M059J (cell line): Measurements from ENCODE around the gene RAD51B. TPM values are rescaled to one million over a fixed set of nuclear protein-coding genes. Genes with fewer than 3 reads are reported as not detected.

Experiments
- DNase-seq: peaks from one replicate; pipeline ENCODE4 v3.0.0-alpha.2; 2012; ENCODE audit warnings: low read depth
- total RNA-seq: library from RNA; depleted of rRNA; stranded (reverse); fragments of >200 nt; shearing (Covaris generic); gene quantifications from 2 replicates; pipeline ENCODE4 v1.2.3, GENCODE V29; 2014

Gene RAD51B
- total RNA-seq, 1 experiment from 2014 or later: 19.0 TPM

DNA sequence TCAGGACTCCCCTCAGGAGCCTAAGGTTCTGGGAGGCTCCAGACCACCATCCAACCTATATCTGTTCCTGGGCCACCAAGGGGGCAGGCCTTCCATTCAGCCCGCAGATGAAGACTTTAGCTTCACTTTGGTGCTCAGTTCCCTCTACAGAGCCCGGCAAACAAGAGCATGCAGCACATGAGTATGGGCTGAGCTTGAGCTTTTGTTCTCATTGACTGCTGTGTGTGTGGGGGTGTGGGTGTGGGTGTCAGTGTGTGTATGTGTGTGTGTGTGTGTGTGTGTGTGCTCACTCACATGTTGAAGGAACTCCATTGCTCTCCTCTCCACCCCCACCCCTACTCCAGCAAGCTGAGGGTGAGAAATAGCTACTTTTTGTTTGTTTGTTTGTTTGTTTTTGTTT lies 754.1 kb downstream of the RAD51B start:
- no peak for DNase-seq

GRCh38 chr14:68574461-68574860 lies 754.9 kb downstream of the RAD51B start:
- DNase-seq: peak; percentile 19

DNA sequence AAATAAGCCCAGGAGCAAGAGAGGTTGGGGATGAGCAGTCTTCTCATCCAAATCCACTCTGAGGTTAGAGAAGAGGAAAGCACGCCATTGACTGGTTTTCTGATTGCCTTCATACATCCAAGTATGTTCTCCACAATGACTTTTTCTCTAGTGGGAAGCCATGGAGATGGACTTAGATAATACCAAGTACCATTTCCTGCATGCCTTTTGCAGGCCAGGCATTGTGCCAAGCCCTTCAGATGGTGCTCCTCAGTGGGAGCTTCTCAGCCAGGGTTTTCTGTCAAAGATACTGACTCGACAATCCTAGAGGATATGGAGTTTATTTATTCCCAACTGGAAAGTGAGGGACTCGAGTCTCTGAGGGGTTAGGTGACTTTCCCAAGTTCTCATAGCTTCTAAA lies 755.3 kb downstream of the RAD51B start:
- peak; percentile 77 for DNase-seq

- DNase-seq: no peak
Observed at GRCh38 chr14:68575426-68575825, 755.8 kb downstream of the RAD51B start.

GRCh38 chr14:68576031-68576430 lies 756.5 kb downstream of the RAD51B start:
- peak; percentile 71 for DNase-seq

- DNase-seq: peak; percentile 98
Observed at GRCh38 chr14:68576496-68577244, 757.1 kb downstream of the RAD51B start.

GRCh38 chr14:68577802-68578541 lies 758.4 kb downstream of the RAD51B start:
- DNase-seq: peak; percentile 98

DNA sequence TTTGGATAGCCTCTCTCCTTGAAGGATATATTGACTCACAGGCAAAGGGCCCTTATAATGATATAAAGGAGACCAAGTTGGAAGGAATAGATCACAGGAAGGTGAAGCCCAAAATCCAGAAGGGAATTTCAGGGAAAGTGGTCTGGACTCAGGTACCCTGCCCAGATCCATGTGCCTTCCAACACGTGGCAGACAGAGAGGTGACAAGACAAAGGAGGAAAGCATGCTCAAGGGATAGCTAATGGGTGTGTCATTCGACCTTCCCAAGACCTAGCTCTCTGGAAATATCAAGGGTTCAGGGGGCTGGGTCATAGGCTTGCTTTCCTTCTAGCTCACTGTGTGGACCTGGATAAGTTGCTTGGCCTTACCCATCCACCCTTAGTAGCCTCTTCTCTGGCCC lies 759.0 kb downstream of the RAD51B start:
- DNase-seq: peak; percentile 46

DNA sequence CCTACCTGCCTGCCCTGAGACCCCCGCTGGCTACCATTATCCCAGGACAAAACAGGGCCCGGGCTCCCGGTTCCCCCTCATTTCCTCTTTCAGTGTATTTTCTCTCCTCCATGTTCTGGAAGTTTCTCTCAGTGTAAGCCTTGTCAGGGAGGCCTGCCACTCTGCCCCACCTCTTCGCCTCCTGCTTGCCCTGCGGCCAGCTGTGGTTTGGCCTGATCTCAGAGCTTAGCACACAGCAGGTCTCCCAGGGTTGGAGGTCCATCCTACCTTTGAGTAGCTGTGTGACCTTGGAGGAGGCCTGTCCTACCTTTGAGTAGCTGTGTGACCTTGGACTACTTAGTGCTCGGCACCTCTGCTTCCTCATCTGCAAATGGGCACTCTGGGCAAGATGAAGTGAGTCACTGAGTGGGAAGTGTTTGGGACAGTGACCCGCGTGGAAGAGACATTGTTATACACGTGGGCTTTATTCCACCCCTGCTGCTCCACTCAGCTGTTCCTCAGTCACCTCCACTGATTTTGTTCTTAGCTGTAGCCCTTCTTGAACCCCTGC lies 760.6 kb downstream of the RAD51B start:
- peak; percentile 25 for DNase-seq

- DNase-seq: no peak
Observed at GRCh38 chr14:68580671-68581070, 761.1 kb downstream of the RAD51B start.

- DNase-seq: no peak
Observed at GRCh38 chr14:68583548-68584280, 764.1 kb downstream of the RAD51B start.

DNA sequence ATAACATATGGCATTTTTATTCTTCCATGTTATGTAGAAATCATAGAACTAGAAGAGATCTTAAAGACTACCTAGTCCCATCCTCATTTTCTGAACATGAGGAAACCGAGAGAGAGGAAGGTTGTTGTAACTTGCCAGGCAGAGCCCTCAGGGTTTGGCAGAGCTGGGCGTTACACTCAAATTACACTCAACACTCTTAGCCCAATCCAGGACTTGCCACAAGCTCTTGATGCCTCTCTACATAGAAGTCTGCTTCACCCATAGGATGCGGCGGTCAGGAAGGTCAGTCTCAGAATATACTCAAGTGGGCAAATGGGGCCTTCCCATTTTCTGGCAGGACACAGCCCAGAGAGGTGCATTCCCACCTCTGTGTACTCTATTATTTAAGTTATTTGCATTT lies 765.2 kb downstream of the RAD51B start:
- DNase-seq: no peak

DNA sequence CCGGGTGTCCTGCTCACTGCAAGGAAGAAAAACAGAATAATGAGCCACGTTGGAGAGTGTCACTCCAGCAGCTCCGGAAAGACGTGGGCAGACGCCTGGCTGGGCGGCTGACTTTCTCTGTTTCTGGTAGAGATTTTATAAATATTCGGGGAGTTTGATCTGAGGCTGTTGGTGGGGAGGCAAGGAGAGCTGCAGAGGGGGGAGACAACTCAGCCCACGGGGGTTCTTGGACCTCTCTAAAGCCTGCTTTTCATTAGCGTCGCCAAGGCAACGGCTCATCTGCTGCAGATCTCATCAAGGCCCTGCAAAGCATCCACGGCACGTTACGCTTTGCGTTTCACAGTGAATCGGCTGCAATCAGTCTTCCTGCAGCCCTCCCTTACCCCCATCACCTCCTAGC lies 766.1 kb downstream of the RAD51B start:
- no peak for DNase-seq

GRCh38 chr14:68586896-68587751 lies 767.5 kb downstream of the RAD51B start:
- DNase-seq: no peak

DNA sequence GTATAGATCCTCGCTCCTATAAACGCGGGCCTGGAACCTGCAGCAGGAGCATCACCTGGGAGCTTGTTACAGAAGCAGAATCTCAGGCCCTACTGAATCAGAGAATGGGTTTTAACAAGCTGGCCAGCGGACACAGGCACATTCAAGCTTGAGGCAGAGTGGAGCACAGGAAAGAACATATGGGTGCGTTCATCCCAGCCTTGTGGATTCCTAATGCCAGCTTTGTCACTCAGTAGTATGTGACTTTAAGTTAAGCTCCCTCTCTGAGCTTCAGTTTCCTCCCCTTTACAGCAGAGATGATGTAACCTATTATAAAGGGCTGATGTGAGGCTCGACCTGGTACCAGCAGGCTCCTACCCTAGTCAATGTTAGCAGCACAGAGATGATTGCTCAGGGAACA lies 768.4 kb downstream of the RAD51B start:
- no peak for DNase-seq

DNA sequence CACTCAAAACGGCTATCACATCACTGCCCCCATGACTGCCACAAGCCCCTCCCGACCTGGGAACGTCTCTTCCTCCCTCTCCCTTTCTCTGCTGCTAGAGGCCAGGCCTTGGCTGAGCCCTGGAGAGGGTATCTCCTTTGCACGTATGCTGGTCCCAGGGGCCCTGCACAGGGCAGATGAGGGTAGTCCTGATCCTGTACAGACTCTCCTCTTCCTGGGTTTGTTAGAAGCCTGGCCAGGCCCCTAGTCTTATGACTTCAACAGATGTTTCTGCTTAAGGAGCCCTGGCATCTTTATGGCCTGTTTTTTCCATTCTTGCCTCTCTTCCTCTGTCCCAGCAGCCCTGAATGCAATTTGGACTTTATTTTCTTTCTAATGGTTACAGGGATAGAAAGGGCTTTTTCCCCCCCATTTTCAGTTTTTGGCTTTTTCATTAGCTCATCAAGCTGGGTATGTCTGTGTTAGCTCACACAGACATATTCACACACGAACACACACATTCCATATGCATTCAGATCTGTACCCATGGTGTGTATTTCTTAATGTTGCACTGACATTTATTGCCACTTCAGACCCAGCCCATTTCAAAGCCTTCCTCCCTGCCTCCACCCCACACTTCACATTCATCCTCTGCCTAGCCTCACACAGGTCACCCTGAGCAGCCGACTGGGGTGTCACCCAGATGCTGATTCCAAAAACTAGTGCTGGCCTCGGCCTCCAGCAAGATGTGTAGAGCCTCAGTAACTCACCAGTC lies 770.0 kb downstream of the RAD51B start:
- DNase-seq: no peak

- no peak for DNase-seq
Observed at GRCh38 chr14:68590201-68590522, 770.6 kb downstream of the RAD51B start.

- DNase-seq: no peak
Observed at GRCh38 chr14:68591786-68592185, 772.2 kb downstream of the RAD51B start.

DNA sequence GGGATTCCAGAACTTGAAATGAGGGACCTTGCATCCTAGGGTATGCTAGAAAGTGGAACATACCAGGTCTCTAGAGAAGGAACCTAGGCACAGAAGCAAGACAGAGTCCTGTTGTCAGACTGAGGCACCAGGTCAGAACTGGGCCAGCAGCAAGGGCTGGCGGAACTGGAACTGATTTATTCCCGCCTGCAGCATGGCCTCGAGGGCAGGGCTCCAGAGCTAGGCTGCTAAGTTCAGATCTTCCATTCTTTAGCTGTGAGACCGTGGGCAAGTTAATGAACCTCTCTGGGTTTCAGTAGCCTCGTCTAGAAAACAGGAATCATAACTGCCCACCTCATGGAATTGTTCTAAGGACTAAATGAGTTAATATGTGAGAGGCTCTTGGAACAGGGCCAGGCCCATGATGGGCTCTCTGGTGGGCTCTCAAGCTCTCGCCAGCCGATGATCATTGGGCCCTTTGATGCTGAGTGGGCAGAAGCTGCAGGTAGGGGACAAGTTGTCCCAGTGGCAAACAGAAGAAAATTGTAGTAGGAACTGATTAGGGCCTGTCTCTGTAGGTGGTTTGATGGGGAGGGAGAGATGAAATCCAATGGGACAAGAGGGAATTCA lies 773.5 kb downstream of the RAD51B start:
- no peak for DNase-seq

DNA sequence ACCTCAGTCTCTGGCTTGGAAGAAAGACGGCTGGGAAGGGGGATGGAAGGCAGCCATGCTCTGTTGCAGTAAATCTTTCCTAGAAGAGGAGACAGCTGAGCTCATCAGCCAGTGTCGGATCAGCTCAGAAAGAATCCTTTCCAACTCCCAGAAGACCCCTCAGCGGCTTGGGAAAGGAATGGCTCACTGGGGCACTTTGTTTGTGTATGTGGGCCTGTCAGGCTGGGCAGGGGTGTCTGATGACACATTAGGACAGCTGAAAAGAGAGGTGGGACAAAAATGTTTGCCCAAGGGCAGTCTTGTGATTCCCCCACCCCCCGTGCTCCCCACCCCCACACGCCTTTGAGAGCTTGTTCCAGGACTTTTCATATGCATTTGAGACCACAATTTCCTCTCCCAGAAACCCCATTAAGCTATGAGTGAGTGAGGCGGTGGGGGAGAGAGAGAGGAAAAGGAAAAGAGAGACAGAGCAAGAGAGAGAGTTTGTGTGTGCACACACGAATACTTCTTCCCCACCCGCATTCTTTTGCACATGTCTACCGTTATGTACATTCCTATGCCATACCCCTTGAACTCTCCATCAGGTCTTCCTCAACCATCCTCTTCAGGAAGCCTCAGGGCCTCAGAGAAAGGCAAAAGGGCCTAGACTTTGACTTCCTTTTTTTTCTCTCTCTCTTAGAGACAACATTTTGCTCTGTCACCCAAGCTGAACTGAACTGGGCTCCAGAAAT lies 774.4 kb downstream of the RAD51B start:
- peak; percentile 35 for DNase-seq
